ENCODE measurements around the gene MEGF6. TPM values are rescaled to one million over a fixed set of nuclear protein-coding genes. Genes with fewer than 3 reads are reported as not detected.

Gene MEGF6, protein sequence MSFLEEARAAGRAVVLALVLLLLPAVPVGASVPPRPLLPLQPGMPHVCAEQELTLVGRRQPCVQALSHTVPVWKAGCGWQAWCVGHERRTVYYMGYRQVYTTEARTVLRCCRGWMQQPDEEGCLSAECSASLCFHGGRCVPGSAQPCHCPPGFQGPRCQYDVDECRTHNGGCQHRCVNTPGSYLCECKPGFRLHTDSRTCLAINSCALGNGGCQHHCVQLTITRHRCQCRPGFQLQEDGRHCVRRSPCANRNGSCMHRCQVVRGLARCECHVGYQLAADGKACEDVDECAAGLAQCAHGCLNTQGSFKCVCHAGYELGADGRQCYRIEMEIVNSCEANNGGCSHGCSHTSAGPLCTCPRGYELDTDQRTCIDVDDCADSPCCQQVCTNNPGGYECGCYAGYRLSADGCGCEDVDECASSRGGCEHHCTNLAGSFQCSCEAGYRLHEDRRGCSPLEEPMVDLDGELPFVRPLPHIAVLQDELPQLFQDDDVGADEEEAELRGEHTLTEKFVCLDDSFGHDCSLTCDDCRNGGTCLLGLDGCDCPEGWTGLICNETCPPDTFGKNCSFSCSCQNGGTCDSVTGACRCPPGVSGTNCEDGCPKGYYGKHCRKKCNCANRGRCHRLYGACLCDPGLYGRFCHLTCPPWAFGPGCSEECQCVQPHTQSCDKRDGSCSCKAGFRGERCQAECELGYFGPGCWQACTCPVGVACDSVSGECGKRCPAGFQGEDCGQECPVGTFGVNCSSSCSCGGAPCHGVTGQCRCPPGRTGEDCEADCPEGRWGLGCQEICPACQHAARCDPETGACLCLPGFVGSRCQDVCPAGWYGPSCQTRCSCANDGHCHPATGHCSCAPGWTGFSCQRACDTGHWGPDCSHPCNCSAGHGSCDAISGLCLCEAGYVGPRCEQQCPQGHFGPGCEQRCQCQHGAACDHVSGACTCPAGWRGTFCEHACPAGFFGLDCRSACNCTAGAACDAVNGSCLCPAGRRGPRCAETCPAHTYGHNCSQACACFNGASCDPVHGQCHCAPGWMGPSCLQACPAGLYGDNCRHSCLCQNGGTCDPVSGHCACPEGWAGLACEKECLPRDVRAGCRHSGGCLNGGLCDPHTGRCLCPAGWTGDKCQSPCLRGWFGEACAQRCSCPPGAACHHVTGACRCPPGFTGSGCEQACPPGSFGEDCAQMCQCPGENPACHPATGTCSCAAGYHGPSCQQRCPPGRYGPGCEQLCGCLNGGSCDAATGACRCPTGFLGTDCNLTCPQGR (N-terminal part only)
- polyA plus RNA-seq (ENCODE audit: insufficient read length in 12 of 12) = 10 to 100 TPM in 6 of 12 donors, 1 to 10 TPM in 5, not detected in 1; 6.0 to 59.7 (median 11.5) TPM
- long read RNA-seq, donor 1, partial matches to known transcripts = 0 of 1 reads
- long read RNA-seq, donor 1, other reads (novel, unspliced or antisense) = 0 of 1 reads
- long read RNA-seq, donor 2 = 0 reads
- long read RNA-seq, donor 3 = 0 reads
- long read RNA-seq, donor 4 = 0 reads
- long read RNA-seq, donor 5 = 0 reads
- long read RNA-seq, donor 6 = 0 reads
- long read RNA-seq, donor 7, partial matches to known transcripts = 0 of 1 reads
- long read RNA-seq, donor 7, other reads (novel, unspliced or antisense) = 0 of 1 reads
- long read RNA-seq, donor 8, partial matches to known transcripts = 0 of 1 reads
- long read RNA-seq, donor 8, other reads (novel, unspliced or antisense) = 0 of 1 reads
- long read RNA-seq, donor 9 = 0 reads
- long read RNA-seq, donor 10, partial matches to known transcripts = 0 of 1 reads
- long read RNA-seq, donor 10, other reads (novel, unspliced or antisense) = 0 of 1 reads
- long read RNA-seq, donor 11, partial matches to known transcripts = 0 of 1 reads
- long read RNA-seq, donor 11, other reads (novel, unspliced or antisense) = 0 of 1 reads

DNA sequence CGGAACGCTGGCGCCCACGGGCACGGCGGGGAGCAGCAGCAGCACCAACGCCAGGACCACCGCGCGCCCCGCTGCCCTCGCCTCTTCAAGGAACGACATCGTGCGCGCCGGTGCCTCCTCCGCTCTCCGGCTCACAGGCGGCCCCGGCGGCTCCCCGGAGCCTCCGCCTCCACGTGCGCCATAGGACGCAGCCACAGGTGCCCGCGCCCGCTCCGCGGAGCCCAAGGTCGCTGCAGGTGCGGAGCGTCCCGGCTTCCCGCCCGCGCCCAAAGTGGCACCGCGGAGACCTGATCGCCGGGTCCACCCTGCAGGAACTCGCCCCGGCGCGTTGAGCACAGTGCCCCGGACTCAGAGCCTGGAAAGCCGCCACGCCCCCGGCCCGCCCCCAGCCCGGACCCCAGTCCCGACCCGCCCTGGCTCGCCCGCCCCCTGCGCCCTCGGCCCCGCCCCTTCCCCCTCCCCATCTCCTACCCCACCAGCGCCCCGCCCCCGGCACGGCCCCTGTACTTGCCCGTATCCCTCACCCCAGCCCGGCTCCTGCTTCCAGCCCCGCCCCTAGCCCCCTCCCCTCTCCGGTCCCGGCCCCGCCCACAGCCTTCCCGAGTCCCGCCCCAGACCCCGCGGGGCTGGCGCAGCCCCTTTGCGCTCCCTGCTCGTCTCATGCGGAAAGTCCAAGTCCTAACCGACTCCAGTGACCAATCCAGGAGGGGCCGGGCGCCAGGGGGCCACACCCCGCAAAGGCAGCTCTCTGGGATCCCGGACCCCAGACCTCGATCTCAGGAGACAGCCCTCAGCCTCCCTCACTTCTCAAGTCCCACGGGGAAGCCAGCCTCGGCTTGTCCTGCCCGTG lies at the start of gene MEGF6:
MEGF6 (minus strand) TSS at position 339 of the 850 bp plus-strand sequence; CDS start at position 99, 240 bp downstream.
- DNase-seq = peak; percentile 42

DNA sequence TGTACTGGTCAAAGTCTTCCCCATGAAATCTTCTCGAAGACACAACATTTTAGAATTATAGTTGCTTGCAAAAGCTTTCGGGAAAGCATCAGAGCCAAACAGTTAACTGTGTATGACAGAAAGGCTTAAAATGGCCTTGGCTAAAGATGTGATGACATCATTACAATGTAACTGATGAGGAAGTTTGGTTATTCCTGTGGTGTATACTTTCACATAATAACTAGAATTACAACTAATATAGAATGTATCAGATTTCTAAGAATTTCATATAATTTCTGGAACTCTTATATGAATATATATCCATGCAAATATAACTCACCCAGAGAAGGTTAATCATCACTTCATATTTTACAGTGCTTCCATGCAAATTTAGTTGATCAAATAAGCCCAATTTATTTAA lies 49.4 kb upstream of the MEGF6 start:
- no peak for DNase-seq

DNA sequence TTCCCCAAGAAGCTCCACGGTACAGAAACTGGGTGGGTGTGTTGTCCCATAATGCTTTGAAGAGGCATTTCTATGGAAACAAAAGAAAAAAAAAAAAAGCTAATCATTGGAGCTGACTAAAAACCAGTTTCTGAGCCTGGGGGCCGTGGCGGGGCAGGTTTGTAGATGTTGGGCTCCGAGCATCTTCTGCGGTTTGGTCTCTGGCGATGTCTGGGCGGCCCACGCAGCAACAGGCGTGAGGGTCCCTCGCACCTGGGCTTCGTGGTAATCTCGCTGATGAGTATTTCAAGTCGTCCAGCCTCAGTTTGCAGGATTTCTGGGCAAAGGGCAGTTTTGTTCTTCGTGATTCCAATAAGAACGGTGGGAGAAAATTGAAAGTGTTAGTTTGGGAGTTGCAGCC lies 47.8 kb upstream of the MEGF6 start:
- DNase-seq = no peak

DNA sequence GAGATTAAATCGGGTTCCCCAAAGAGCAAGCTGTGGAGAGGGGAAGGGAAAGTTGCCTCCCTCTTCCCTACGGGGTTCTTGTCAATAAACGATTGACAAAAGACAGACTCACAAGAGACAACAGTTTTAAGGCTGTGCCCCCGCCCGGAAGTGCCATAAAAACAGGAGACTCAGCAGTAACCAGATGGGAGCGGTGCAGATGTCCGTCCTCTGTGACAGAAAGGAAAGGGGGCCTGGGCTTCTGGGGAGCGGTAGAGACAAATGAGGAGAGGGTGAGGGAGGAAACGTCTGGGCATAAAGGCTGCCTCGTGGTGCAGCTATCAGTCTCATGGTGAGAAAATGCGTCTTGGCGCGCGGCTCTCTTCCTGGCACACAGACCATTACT lies 46.9 kb upstream of the MEGF6 start:
- DNase-seq = no peak

DNA sequence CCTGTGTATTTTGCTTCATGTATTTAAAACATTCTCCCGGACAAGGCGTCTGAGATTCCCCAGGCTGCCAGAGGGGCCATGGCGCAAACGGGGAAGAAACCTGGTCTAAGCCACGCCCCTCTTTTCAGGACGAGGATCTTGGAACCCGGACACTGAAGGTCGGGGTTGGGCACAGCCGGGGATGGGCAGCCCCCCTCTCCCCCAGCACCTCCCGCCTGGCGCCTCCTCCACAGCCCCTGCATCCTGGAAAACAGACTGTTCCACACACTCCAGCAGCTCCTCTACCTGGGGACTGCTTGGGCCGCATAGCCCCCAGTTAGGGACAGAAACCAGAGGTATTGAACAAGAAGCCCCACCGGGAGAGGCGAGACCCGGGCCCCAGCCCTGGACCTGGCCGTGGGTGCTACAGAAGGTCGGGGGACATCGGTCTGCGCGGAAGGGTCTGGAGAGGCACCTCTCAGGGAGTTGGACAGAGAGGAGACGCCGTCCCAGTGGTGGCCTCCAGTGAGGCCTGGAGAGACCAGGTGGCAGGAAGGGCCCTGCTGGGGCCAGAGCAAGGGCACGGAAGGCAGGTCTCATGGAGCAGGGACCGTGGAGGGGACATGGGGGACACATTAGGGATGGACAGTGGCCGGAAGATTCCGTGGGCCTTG lies 46.4 kb upstream of the MEGF6 start:
- no peak for DNase-seq

DNA sequence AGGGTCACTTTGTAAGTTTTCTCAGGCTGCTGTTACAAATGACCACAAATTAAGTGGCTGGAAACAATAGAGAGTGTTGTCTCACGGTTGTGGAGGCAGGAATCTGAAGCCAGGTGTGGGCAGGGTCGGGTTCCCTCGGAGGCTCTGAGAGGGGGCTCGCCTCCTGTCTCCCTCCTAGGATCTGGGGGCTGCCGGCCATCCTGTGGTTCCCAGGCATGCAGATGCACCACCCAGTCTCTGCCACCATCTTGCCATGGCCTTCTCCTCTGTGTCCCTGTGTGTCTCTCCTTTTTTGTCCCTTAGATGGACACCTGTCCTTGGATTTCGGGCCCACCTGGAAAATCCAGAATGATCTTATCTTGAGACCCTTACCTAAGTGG lies 45.8 kb upstream of the MEGF6 start:
- no peak for DNase-seq

DNA sequence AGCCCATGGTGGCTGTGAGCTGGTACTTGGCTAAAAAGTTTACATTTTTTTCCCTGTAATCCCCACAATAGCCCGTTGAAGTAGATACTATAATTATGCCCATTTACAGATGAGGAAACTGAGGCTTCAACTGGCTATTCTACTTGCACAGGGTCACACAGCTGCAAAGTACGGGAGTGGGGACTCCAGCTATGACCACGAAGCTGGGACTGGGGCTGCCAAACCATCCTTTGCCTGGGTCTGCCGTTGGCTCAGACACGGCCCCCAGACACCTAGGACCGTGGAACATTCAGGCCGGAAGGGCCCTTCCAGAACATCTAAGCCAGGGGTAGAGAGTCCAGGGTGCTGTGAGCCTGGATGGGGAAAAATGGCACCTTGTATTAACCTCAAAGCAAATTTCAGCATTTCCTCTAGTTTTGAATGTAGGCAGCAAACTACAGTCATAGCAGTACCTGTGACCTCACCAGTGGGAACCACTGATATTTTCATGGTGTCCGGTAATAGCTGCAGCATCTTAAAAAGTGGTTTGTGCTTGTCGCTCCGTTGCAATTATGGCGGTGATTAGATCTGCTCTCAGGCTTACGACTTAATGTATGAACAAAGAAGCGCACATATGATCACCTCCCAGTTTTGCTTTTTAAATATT lies 45.3 kb upstream of the MEGF6 start:
- DNase-seq = no peak

DNA sequence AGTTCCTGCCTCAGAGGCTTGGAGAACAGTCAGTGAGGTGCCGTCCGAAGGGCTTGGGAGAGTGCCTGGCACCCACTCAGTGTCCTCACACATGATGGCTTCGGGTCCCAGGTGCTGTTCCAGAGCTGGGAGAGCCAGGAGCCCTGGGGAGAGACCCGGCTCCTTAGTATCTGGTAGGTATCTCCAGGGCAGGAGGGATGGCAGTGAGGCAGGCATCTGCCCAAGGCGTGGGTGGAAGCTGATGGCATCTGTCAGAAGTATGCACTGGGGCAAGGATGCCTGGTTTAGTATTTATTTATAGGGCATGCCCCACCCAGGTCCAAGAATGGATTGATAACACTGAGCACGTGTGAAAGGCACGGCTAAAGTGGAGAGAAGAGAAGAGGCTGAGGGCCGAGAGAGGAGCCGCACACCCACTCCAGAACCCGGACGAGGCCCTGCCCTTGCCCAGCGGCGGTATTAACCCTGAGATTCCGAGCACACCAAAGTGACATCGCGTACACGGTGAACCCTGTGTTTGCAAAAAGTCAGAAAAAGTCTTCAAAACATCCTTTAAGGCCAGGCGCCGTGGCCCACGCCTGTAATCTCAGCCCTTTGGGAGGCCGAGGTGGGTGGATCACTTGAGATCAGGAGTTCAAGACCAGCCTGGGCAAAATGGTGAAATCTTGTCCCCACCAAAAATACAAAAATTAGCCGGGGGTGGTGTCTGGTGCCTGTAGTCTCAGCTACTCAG lies 43.4 kb upstream of the MEGF6 start:
- DNase-seq = no peak

DNA sequence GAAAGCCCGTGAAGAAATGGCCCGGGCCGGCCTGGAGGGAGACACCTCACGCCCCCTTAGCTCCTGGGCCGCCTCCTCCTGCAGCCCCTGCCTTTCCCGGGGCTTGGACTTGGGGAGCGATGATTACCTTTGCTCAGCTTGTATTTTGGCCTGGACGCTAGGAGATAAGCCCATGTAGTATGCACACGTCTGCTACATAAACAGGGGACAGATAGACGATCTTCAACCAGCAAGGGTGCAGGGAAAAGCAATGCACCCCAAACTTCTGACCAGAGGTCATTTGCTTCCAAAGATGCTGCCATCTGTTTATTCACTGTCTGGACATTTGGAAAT lies 41.9 kb upstream of the MEGF6 start:
- no peak for DNase-seq

DNA sequence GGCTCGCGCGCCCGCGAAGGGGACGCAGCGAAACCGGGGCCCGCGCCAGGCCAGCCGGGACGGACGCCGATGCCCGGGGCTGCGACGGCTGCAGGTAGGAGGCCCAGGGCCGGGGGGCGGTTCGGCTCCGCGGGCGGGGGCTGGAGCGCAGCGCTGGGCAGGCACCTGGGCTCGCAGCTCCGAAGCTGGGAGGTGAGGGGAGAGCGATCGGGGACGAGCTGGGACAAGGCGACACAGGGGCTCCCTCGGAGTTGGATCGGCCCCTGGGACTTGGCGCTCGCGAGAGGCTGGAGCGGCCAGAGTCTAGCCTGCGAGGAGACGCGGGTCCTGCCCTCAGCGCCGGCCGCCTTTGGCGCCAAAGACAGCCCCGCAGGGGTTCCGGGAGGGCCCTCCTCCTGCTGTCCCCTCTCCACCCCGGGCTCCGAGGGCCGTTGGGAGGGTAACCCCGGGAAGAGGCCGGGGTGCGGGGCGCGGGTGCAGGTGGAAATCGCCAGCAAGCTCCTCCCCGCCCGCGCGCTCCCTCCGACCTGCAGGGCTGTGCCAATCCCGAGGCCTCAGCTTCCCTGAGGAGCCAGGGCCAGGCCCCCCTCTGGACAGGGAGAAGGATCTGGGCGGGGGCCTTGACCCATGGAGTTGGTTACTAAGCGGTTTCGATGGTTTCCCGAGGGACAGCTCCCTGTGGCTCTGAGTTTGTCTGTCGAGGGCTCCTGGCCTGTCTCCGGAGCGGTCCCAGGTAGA lies 41.4 kb upstream of the MEGF6 start:
- no peak for DNase-seq

DNA sequence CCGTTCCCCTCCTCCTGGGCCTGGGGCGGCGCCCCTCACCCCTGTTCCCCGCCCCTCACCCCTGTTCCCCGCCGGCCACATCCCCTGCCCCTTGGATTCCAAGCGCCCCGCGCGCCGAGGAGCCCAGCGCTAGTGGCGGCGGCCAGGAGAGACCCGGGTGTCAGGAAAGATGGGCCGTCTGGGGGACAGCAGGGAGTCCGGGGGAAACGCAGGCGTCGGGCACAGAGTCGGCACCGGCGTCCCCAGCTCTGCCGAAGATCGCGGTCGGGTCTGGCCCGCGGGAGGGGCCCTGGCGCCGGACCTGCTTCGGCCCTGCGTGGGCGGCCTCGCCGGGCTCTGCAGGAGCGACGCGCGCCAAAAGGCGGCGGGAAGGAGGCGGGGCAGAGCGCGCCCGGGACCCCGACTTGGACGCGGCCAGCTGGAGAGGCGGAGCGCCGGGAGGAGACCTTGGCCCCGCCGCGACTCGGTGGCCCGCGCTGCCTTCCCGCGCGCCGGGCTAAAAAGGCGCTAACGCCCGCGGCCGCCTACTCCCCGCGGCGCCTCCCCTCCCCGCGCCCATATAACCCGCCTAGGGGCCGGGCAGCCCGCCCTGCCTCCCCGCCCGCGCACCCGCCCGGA lies 40.7 kb upstream of the MEGF6 start, which contains the start of gene TP73:
TP73 (plus strand) TSS at position 587 of the 618 bp plus-strand sequence. CDS start 29,850 bp downstream, outside the sequence.
- no peak for DNase-seq

DNA sequence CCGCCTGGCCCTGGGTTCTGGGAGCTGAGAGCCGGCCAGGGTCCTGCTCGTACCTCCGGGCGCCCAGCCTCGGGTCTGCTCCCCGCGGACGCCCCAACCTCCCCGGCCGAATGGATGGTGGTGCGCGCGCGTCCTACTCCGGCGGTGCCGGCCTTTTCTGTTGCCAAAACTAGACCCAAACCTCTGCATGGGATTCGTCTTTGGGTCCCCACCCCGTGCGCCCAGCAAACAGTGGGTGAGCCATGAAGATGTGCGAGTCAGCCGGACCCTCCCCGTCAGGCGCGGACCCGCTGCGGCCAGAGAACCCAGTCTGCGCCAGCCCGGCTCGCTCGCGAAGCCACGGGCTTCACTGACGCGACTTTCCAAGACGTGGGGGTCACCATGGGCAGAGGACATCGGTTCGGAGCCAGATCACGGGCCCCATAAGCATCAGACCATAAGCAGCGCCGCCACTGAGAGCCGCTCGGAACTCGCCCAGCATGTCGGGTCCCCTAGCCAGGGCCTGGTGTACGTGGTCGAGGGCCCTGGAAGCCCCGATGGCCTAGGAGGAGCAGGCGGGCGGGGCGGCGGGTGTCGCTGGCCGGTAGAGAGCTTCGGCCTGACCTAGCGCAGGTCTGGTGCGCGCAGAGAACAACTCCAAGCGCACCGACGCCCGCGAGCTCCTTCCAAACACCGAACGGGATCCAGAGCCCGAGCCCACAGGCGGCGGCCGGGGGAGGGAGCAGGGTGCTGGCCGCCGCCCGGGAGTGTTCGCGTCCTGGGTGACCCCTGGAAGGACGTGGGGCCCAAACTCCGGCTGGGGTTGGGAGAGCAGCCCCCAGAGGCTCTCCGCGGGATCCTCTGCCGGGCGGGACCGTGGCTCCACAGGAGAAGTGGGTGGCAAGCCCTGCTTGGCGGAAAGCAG lies 40.0 kb upstream of the MEGF6 start:
- DNase-seq = no peak

DNA sequence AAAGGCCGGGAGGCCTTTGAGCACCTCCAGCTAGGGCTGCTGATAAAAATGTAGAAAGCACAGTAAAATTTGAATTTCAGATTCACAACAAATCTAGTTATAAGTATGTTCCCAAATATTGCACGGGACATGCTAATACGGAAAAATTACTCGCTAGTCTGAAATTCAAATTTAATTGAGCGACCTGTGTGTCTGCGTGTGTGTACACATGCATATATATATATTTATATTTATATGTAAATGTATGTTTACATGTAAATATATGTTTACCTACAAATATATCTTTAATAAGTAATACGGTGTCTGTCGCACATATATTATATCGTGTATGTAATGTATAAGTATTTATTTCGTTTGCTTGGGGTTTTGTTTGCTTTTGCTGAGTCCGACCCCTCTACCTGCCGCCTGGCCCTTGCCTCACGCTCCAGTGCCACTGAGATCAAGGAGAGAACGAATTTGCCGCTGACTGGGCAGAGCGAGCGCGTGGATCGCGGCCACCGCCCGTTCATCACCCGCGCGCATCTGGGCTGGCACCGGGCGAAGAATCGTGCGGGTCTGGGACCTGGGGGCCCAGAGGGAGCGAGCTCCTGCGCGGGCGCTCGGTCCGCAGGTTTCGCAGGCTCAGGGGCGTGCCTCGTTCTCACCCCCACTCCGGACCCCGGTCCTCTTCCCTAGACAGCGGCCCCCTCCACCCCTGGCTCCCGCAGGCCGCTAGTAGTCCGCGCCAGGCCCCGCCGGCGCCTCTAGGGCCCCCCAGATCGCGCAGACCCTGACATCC lies 39.1 kb upstream of the MEGF6 start:
- DNase-seq = no peak

DNA sequence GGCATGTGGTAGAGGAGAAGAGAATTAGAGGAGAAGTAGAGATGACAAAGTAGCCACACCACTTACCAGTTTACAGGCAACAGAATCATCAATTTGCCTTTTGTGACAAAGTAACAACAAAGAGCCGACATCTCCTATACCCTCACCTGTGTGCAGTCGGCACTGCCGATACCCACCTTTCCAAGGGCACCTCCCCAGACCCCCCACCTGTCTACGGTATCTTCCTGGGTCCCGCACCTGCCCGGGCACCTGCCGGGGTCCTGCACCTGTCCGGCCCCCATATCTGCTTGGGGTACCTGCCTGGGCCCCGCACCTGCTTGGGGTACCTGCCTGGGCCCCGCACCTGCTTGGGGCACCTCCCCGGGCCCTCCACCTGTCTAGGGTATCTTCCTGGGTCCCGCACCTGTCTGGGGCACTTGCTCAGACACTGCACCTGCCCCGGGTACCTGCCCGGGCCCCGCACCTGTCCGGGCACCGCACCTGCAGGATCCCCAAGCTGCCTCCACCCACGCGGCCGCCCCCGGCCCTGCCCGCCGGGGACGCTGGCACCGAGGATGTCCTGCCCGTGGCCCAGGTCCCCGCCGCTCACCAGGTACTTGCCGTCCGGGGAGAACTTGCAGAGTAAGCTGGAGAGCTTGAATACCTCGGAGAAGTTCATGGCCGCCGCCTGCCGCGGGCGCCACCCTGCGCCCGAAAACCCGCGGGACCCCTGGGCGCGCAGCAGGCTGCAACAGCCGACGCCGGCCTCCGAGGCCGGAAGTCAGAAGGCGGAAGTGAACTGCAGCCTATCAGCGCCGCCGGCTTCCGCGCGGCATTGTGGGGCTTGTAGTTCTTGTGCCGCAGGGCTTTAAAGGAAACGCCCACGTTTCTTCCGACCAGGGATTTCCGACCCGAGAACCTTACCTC lies 38.3 kb upstream of the MEGF6 start, which contains the start of gene WRAP73:
WRAP73 (minus strand) TSS at position 762 of the 906 bp plus-strand sequence; CDS start at position 658, 104 bp downstream.
- peak; percentile 90 for DNase-seq

Measured in muscle of arm (tissue), 14 donors.